Stimulated activated CD8-positive, alpha-beta memory T cell treated with anti-CD3 and anti-CD28 coated beads, Interleukin-7, amount 100 ng/mL, for 48 hours (primary cell): ENCODE data around the gene CORO2B.
"Not testable (repeated sequence)": the region's sequence is repeated elsewhere in the genome, so short reads cannot be mapped to it uniquely, and the experiment has no call there.

Experiments
- DNase-seq, 2 donors: peaks; one replicate each; pipeline ENCODE4 v3.0.0-alpha.2; 2020; ENCODE audit warnings: low read depth in 1 of 2; ENCODE audit errors: extremely low read depth in 1 of 2

The CORO2B gene

GRCh38 chr15:68604840-68605478 lies 26.2 kb downstream of the CORO2B start:
- DNase-seq = not testable (repeated sequence)

GRCh38 chr15:68606375-68606774 lies 27.6 kb downstream of the CORO2B start:
- no peak for DNase-seq

- no peak for DNase-seq
Measured at GRCh38 chr15:68608206-68608843, 29.5 kb downstream of the CORO2B start.

- DNase-seq = no peak
Measured at GRCh38 chr15:68608844-68609232, 30.0 kb downstream of the CORO2B start.

- DNase-seq = no peak
Measured at GRCh38 chr15:68609629-68610028, 30.8 kb downstream of the CORO2B start.

- DNase-seq = no peak
Measured at GRCh38 chr15:68610825-68611224, 32.0 kb downstream of the CORO2B start.

GRCh38 chr15:68612503-68612902 lies 33.7 kb downstream of the CORO2B start:
- DNase-seq = no peak

GRCh38 chr15:68612979-68613740 lies 34.4 kb downstream of the CORO2B start:
- DNase-seq = no peak

- DNase-seq = no peak
Measured at GRCh38 chr15:68614286-68615035, 35.7 kb downstream of the CORO2B start.

GRCh38 chr15:68615301-68615700 lies 36.5 kb downstream of the CORO2B start:
- no peak for DNase-seq

- DNase-seq = no peak
Measured at GRCh38 chr15:68615811-68616210, 37.0 kb downstream of the CORO2B start.

- no peak for DNase-seq
Measured at GRCh38 chr15:68616397-68616796, 37.6 kb downstream of the CORO2B start.

- no peak for DNase-seq
Measured at GRCh38 chr15:68617001-68617400, 38.2 kb downstream of the CORO2B start.

- DNase-seq = no peak
Measured at GRCh38 chr15:68617777-68618176, 39.0 kb downstream of the CORO2B start.

- DNase-seq = no peak
Measured at GRCh38 chr15:68618394-68618793, 39.6 kb downstream of the CORO2B start.

GRCh38 chr15:68618908-68619698 lies 40.3 kb downstream of the CORO2B start:
- no peak for DNase-seq

GRCh38 chr15:68620721-68621527 lies 42.1 kb downstream of the CORO2B start:
- DNase-seq = no peak

GRCh38 chr15:68621535-68621934 lies 42.7 kb downstream of the CORO2B start:
- no peak for DNase-seq

GRCh38 chr15:68623301-68623892 lies 44.6 kb downstream of the CORO2B start:
- no peak for DNase-seq
